ENCODE measurements around the gene FN3K. TPM values are rescaled to one million over a fixed set of nuclear protein-coding genes. Genes with fewer than 3 reads are reported as not detected.

The FN3K gene
- total RNA-seq, 1 donor from 2014 or later = 27.4 TPM

DNA sequence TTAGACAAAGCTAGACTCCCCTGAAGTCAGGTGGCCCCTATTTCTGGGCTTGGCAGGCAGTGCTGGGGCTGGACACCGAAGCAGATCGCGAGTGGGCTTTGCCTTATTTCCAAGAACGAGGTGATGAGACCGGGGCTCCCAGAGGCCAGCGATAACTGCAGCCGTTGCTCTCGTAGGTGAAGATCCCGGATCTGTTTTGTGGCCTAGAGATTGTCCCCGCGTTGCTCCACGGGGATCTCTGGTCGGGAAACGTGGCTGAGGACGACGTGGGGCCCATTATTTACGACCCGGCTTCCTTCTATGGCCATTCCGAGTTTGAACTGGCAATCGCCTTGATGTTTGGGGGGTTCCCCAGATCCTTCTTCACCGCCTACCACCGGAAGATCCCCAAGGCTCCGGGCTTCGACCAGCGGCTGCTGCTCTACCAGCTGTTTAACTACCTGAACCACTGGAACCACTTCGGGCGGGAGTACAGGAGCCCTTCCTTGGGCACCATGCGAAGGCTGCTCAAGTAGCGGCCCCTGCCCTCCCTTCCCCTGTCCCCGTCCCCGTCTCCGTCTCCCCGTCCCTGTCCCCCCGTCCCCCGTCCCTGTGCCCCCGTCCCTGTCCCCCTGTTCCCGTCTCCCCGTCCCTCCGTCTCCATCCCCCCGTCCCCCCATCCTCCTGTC lies 15.0 kb downstream of the FN3K start:
- intact Hi-C loops (cut with DNase I) = no loop called here
- no peaks in the 10 kb centered on the region for H3K9me3 ChIP-seq
- H3K4me1 ChIP-seq = peaks cover 6% of the 10 kb centered on the region
- ATAC-seq = no peak
- H3K4me3 ChIP-seq = no peak overlapping the region
- H3K36me3 ChIP-seq = no peaks in the 10 kb centered on the region
- H3K27me3 ChIP-seq = no peaks in the 10 kb centered on the region
- TF ChIP-seq, protein P1, sequence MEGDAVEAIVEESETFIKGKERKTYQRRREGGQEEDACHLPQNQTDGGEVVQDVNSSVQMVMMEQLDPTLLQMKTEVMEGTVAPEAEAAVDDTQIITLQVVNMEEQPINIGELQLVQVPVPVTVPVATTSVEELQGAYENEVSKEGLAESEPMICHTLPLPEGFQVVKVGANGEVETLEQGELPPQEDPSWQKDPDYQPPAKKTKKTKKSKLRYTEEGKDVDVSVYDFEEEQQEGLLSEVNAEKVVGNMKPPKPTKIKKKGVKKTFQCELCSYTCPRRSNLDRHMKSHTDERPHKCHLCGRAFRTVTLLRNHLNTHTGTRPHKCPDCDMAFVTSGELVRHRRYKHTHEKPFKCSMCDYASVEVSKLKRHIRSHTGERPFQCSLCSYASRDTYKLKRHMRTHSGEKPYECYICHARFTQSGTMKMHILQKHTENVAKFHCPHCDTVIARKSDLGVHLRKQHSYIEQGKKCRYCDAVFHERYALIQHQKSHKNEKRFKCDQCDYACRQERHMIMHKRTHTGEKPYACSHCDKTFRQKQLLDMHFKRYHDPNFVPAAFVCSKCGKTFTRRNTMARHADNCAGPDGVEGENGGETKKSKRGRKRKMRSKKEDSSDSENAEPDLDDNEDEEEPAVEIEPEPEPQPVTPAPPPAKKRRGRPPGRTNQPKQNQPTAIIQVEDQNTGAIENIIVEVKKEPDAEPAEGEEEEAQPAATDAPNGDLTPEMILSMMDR (IDR thresholded peaks at IDR 0.05) = no peak
- no peak overlapping the region for H3K27ac ChIP-seq
- no peak for DNase-seq

DNA sequence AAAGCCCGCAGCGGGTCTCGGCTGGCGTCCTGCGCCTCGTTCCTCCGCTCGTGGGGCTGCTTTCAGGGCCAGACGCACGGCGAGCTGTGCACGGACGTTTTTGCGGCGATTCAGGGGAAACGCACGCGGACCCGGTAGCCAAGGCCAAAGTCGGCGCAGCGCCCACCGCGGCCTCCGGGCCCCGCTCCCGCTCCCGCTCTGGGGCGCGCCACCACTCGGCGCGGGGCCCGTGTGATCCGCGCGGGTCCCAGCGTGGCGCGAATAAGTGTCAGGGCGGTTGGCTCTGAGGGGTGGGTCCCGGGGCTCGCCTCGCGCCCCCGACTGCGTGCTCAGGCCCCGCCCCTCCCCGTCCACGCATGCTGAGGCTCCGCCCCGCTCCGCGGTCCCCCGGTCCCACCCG lies 15.8 kb downstream of the FN3K start:
- Histone ChIP-seq H3K4me1 (peaks cover 6% of the 10 kb centered on the region), H3K27ac (no peak overlapping the region), H3K4me3 (peak overlapping the region; percentile 60), H3K9me3 (no peaks in the 10 kb centered on the region), H3K27me3 (no peaks in the 10 kb centered on the region), H3K36me3 (no peaks in the 10 kb centered on the region)
- no peak for DNase-seq
- ATAC-seq = no peak
- TF ChIP-seq, protein P1 (IDR thresholded peaks at IDR 0.05) = no peak
- intact Hi-C loops (cut with DNase I) = no loop called here

DNA sequence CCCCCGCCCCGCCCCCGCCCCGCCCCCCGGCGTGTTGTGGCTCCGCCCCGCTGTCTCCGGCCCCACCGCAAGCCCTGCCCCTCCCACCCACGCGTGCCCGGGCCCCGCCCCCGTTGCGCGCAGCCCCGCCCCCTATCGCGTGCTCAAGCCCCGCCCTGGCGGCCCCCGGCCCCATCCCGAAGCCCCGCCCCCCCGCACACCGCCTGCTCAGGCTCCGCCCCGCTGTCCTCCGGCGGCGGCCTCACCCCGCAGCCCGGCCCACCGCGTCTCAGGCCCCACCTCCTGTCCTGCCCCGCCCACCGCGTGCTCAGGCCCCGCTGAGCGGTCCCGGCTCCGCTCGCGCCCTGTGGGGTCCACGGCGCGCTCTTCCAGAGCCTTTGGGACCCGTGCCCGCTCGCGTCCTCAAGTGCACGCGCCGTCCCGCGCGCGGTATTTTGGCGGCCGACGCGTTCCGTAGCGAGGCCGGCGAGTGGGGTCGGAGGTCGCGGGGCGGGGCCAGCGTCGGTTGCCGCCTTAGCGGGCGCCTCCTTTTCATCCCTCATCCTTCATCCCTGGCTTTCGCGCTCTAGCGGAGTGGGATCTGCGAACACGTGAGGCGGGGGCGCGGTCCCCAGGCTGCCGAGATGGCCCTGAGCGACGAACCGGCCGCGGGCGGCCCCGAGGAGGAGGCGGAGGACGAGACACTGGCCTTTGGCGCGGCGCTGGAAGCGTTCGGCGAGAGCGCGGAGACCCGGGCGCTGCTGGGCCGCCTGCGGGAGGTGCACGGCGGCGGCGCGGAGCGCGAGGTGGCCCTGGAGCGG lies 16.4 kb downstream of the FN3K start, which contains the start of gene TBCD:
Gene TBCD (plus strand): TSS at position 495 of the 800 bp plus-strand sequence. CDS start 129 bp downstream, at position 624.
- ATAC-seq (peak; percentile 95), DNase-seq (peak; percentile 94)
- H3K4me3 ChIP-seq = peak within 1 kb of the TSS; percentile 83
- no peaks in the 10 kb centered on the region for H3K36me3 ChIP-seq
- H3K9me3 ChIP-seq = no peaks in the 10 kb centered on the region
- H3K4me1 ChIP-seq = peaks cover 6% of the 10 kb centered on the region
- H3K27me3 ChIP-seq = no peaks in the 10 kb centered on the region
- TF ChIP-seq, protein P1 (IDR thresholded peaks at IDR 0.05) = no peak
- intact Hi-C loops (cut with DNase I) = no loop called here
- H3K27ac ChIP-seq = peak within 1 kb of the TSS; percentile 77

DNA sequence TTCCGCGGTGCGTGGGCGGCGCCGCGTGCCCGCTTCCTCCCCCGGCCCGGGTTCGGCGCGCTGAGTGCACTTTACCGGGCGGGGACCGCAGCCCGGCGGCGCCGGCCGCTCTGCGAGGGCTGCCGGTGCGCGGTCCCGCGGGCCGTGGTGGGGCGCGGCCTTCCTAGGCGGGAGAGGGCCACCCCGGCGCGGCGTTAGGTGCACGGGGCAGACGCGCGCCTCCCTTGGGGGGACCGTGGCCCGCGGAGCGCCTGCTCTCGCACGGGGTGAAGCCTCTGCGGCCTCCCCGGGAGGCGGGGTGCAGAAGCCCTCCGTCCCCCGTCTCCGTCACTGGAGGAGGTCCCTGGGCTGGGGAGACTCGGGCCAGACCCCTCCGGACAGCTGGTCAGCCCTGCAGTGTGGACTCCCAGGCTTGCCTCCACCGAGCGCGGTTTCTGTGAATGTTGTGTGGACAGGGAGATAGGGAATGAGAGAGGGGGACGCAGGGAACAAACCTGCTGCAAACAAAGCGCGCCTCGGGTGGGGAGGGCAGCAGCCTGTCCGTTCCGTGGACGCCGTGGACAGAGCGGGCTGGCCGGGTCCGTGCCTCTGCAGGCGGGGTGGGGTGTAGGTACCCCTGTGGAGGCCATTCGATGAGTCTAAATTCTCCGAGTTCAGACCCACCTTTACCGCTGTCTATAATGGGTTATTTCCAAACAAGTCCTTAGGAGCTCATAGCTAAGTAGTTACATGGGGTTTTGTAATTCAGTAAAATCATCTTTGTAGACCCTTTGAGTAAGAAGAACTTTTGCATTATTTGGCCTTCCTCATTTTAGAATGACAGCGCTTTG lies 17.2 kb downstream of the FN3K start:
- TF ChIP-seq, protein P1 (IDR thresholded peaks at IDR 0.05) = no peak
- H3K27ac ChIP-seq = peak overlapping the region; percentile 42
- DNase-seq (peak; percentile 76), ATAC-seq (peak; percentile 9)
- H3K27me3 ChIP-seq = no peaks in the 10 kb centered on the region
- H3K9me3 ChIP-seq = no peaks in the 10 kb centered on the region
- H3K4me3 ChIP-seq = peak overlapping the region; percentile 83
- H3K36me3 ChIP-seq = no peaks in the 10 kb centered on the region
- intact Hi-C loops (cut with DNase I) = no loop called here
- H3K4me1 ChIP-seq = peaks cover 6% of the 10 kb centered on the region

DNA sequence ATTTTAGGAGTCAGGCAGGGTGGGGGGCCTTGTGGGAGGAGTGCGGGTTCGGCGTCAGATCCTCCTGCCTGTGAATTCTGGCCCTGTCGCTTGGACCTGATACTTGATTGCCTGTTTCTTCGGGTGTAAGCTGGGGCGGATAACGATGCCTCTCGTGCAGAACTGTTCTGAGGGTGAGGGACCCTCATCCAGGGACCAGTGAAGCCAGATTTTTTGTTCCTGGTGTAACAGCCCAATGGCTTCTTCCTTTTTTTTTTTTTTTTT lies 17.7 kb downstream of the FN3K start:
- Histone ChIP-seq H3K4me3 (peak overlapping the region; percentile 83), H3K27me3 (no peaks in the 10 kb centered on the region), H3K27ac (no peak overlapping the region), H3K9me3 (no peaks in the 10 kb centered on the region), H3K36me3 (no peaks in the 10 kb centered on the region), H3K4me1 (peaks cover 6% of the 10 kb centered on the region)
- intact Hi-C loops (cut with DNase I) = no loop called here
- no peak for DNase-seq
- TF ChIP-seq, protein P1 (IDR thresholded peaks at IDR 0.05) = no peak
- ATAC-seq = no peak
